Suprapubic skin (tissue), 4 donors: ENCODE results near the gene PDE8A. TPM values are rescaled to one million over a fixed set of nuclear protein-coding genes. Genes with fewer than 3 reads are reported as not detected.

ENCODE experiments used
- DNase-seq, 2 donors: peaks; one replicate each; pipeline ENCODE4 v3.0.0-alpha.2; 2019; ENCODE audit warnings: low spot score in 2 of 2
- H3K27ac ChIP-seq: fragments of 200-600 bp; sonication (generic); one replicate; pipeline ENCODE4 v1.5.1; 2019
- H3K27me3 ChIP-seq: fragments of 200-600 bp; sonication (generic); one replicate; pipeline ENCODE4 v1.5.1; 2019
- H3K36me3 ChIP-seq: fragments of 200-600 bp; sonication (generic); one replicate; pipeline ENCODE4 v1.5.1; 2019
- H3K4me1 ChIP-seq: fragments of 200-600 bp; sonication (generic); one replicate; pipeline ENCODE4 v1.5.1; 2019
- H3K4me3 ChIP-seq: fragments of 200-600 bp; sonication (generic); one replicate; pipeline ENCODE4 v1.5.1; 2019; ENCODE audit warnings: mild to moderate bottlenecking
- H3K9me3 ChIP-seq: fragments of 200-600 bp; sonication (generic); one replicate; pipeline ENCODE4 v1.5.1; 2019
- EP300 ChIP-seq: sonication (generic); formaldehyde crosslinking; IDR thresholded peaks from one replicate; pipeline ENCODE4 v1.6.1; 2017; ENCODE audit warnings: antibody characterized with exemption
- POLR2A ChIP-seq, 2 donors: fragments of 450-650 bp; IDR thresholded peaks; one replicate each; pipeline ENCODE4 v1.6.1; 2017; ENCODE audit warnings: antibody characterized with exemption in 2 of 2, mild to moderate bottlenecking in 2 of 2, moderate library complexity in 2 of 2
- POLR2AphosphoS5 ChIP-seq, 3 donors: sonication (generic); formaldehyde crosslinking; IDR thresholded peaks; one replicate each; pipeline ENCODE4 v1.6.1; 2017; ENCODE audit warnings: antibody characterized with exemption in 3 of 3
- WGBS: methylation state at CpG from one replicate; pipeline ENCODE4 v1.1.5; 2018; 5-methylcytosine and 5-hydroxymethylcytosine counted together
- total RNA-seq, 4 donors: library from RNA; depleted of rRNA; stranded (reverse); fragments of >200 nt; gene quantifications; one replicate each; pipeline ENCODE4 v1.1.0, GENCODE V29; 2016
- TF ChIP-seq, protein P1 (sequence below), 2 donors: fragments of 200-600 bp in 1 of 2; fragments of 450-650 bp in 1 of 2; sonication (generic) in 1 of 2; IDR thresholded peaks; one replicate each; pipeline ENCODE4 v1.5.1; 2016 to 2019; ENCODE audit warnings: antibody characterized with exemption in 2 of 2, mild to moderate bottlenecking in 1 of 2, moderate library complexity in 1 of 2

The PDE8A gene
- total RNA-seq, 4 donors from 2014 or later, result 15.3 to 48.5 (median 19.0) TPM

DNA sequence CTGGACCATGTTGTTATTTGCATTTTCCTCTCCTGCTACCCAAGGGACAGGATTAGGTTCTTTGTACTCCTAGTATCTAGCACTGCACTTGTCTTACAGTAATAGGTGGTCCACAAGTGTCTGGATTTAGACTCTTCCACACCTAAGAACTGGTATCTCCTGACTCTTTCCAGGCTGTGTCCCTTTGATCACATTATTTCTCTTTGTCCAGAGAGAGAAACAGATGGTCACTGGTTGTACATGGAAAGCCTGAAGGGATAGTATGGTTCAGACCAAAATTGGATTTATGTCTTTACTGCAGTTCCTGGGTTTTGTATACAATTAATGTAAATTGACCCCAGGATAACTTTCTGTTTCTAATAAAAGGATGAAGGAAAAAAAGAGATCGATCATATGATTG is 64.0 kb downstream of the PDE8A start:
- H3K4me3 ChIP-seq, result no peak overlapping the region
- H3K9me3 ChIP-seq, result no peaks in the 10 kb centered on the region
- H3K36me3 ChIP-seq, result no peaks in the 10 kb centered on the region
- 69% methylated on average over 1 of the region's 1 CpG for WGBS
- DNase-seq, result no peak
- H3K27me3 ChIP-seq, result no peaks in the 10 kb centered on the region
- TF ChIP-seq, protein P1, sequence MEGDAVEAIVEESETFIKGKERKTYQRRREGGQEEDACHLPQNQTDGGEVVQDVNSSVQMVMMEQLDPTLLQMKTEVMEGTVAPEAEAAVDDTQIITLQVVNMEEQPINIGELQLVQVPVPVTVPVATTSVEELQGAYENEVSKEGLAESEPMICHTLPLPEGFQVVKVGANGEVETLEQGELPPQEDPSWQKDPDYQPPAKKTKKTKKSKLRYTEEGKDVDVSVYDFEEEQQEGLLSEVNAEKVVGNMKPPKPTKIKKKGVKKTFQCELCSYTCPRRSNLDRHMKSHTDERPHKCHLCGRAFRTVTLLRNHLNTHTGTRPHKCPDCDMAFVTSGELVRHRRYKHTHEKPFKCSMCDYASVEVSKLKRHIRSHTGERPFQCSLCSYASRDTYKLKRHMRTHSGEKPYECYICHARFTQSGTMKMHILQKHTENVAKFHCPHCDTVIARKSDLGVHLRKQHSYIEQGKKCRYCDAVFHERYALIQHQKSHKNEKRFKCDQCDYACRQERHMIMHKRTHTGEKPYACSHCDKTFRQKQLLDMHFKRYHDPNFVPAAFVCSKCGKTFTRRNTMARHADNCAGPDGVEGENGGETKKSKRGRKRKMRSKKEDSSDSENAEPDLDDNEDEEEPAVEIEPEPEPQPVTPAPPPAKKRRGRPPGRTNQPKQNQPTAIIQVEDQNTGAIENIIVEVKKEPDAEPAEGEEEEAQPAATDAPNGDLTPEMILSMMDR (IDR thresholded peaks at IDR 0.05), result no peak
- TF ChIP-seq POLR2AphosphoS5 (IDR thresholded peaks at IDR 0.05), result no peak
- no peak for TF ChIP-seq EP300
- TF ChIP-seq POLR2A (IDR thresholded peaks at IDR 0.05), result no peak
- no peaks in the 10 kb centered on the region for H3K4me1 ChIP-seq
- no peak overlapping the region for H3K27ac ChIP-seq

DNA sequence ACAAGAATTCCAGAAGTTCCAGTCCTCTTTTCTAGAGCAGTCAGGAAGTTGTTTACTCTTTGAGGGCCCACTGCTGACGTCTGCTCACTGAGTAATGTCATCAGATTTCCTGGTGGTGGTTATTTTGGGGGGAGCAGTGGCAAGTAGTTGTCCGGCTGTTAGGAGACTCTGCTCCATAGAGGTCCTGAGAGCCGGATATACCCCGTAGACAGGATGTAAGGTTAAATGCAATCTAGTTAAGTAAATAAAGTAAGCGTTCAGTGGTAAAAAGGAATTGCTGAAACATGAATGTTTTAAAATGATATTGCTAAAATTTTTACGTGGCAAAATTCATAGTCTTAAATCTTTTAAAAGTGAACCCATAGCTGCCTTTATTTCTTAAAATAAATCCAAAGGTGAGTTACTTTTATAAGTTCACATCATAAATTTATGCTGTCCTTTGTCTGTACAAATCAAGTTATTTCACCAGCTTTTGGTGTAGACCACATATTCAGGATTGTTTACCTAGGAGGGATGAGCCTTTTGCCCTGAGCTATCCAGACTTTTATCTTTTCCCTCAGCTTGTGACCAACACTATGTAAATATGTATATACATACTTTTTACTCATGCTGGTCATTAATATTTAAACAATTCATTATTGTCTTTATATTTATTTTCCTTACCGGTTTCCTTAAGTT is 65.8 kb downstream of the PDE8A start:
- no peak overlapping the region for H3K27ac ChIP-seq
- TF ChIP-seq POLR2AphosphoS5 (IDR thresholded peaks at IDR 0.05), result no peak
- TF ChIP-seq POLR2A (IDR thresholded peaks at IDR 0.05), result no peak
- TF ChIP-seq EP300, result no peak
- TF ChIP-seq, protein P1 (IDR thresholded peaks at IDR 0.05), result no peak

DNA sequence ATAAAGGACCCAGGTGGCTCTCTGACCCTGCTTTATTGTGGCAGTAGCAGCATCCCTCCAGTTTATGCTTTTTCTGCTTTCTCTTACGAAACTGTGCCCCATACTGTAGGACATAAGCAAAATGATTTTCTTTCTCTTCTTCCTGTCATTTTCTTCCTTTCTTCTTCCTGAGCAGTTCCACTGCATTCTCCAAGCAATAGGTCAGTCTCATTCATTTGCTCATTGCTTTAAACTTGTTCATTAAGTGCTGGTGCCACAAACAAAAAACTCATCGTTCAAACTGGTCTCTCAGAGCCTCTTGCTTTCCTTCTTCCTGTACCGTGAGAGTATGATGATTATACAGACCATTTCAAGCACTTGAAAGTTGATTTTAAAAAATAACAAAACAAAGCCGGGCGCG is 66.8 kb downstream of the PDE8A start:
- no peak overlapping the region for H3K4me3 ChIP-seq
- WGBS, result 67% methylated on average over 6 of the region's 6 CpGs
- TF ChIP-seq EP300, result no peak
- no peak for TF ChIP-seq POLR2AphosphoS5 (IDR thresholded peaks at IDR 0.05)
- TF ChIP-seq, protein P1 (IDR thresholded peaks at IDR 0.05), result no peak
- no peak for TF ChIP-seq POLR2A (IDR thresholded peaks at IDR 0.05)
- no peaks in the 10 kb centered on the region for H3K9me3 ChIP-seq
- no peak for DNase-seq
- no peak overlapping the region for H3K27ac ChIP-seq
- H3K27me3 ChIP-seq, result no peaks in the 10 kb centered on the region
- H3K4me1 ChIP-seq, result no peaks in the 10 kb centered on the region
- no peaks in the 10 kb centered on the region for H3K36me3 ChIP-seq

More for the DNA sequence above, 65.8 kb downstream of the PDE8A start:
- H3K4me1 ChIP-seq, result no peaks in the 10 kb centered on the region
- H3K36me3 ChIP-seq, result no peaks in the 10 kb centered on the region
- no peak for DNase-seq
- H3K4me3 ChIP-seq, result no peak overlapping the region
- no peaks in the 10 kb centered on the region for H3K27me3 ChIP-seq
- H3K9me3 ChIP-seq, result no peaks in the 10 kb centered on the region
- 61% methylated on average over 7 of the region's 7 CpGs for WGBS

DNA sequence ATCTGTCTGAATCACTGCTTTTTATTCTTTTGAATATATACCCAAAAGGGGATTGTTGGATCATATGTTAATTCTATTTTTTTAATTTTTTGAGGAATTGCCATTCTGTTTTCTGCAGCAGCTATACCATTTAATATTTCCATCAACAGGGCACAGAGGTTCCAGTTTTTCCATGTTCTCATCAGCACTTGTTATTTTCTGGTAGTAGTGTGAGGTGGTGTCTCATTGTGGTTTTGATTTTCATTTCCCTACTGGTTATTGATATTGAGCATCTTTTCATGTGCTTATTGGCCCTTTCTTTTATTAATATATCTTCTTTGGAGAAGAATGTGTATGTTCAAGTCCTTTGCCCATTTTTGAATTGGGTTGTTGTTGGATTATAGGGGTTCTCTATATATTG is 68.1 kb downstream of the PDE8A start:
- no peaks in the 10 kb centered on the region for H3K9me3 ChIP-seq
- no peaks in the 10 kb centered on the region for H3K4me1 ChIP-seq
- H3K27ac ChIP-seq, result no peak overlapping the region
- DNase-seq, result no peak
- H3K27me3 ChIP-seq, result no peaks in the 10 kb centered on the region
- TF ChIP-seq POLR2A (IDR thresholded peaks at IDR 0.05) (no peak), POLR2AphosphoS5 (IDR thresholded peaks at IDR 0.05) (no peak), EP300 (no peak)
- TF ChIP-seq, protein P1 (IDR thresholded peaks at IDR 0.05), result no peak
- no peaks in the 10 kb centered on the region for H3K36me3 ChIP-seq
- H3K4me3 ChIP-seq, result no peak overlapping the region

DNA sequence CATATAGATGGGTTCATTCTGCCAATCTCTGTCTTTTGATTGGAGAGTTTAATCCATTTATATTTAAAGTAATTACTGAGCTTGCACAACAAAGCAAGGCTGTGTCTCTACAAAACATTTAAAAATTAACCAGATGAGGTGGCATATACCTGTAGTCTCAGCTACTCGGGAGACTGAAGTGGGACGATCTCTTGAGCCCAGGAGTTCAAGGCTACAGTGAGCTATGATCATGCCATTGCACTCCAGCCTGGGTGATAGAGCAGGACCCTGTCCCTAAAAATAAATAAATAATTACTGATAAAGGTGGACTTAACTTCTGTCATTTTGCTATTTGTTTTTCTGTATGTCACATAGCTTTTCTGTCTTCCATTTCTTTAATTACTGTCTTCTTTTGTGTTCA is 78.1 kb downstream of the PDE8A start:
- H3K27me3 ChIP-seq, result no peaks in the 10 kb centered on the region
- WGBS, result 97% methylated on average over 2 of the region's 2 CpGs
- H3K4me3 ChIP-seq, result no peak overlapping the region
- TF ChIP-seq POLR2A (IDR thresholded peaks at IDR 0.05) (no peak), EP300 (no peak)
- TF ChIP-seq, protein P1 (IDR thresholded peaks at IDR 0.05), result no peak
- peaks cover 9% of the 10 kb centered on the region for H3K9me3 ChIP-seq
- no peak for DNase-seq
- no peak overlapping the region for H3K27ac ChIP-seq
- no peaks in the 10 kb centered on the region for H3K36me3 ChIP-seq
- no peaks in the 10 kb centered on the region for H3K4me1 ChIP-seq
